ENCODE measurements around the gene LMO7. TPM values are rescaled to one million over a fixed set of nuclear protein-coding genes. Genes with fewer than 3 reads are reported as not detected.

The LMO7 gene
- total RNA-seq, 2 experiments from 2014 or later: 21.4 to 25.4 TPM

DNA sequence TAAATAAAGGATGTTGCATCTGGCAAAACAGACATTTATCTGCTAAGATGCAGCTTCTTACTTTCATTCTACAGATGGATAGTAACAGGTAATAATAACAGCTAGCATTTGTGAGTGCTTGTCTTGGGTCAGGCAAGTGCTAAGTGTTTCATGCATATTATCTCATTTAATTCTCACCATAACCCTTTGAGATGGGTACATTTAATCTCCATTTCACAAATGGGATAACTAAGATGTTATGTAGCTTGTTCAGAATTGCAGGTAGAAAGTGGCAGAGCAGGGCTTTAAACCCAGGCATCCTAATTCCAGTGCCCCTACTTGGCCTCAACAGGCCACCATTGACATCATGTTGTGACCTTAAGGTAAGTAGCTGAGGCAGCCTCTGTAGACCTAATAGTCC lies 69.8 kb downstream of the LMO7 start:
- POLR2A ChIA-PET: interaction anchor here (0.5 to 0.6 kb wide), 2 partner anchors 420 to 542 kb away, joined by 3 read pairs; no protein-coding TSS in a partner anchor
- Histone ChIP-seq H3K4me2 (ENCODE audit: low read length) (no peak overlapping the region), H2AFZ (ENCODE audit: low read length) (no peak overlapping the region), H3K4me3 (ENCODE audit: low read depth, low read length, poor library complexity, severe bottlenecking) (no peak overlapping the region), H3K9me3 (ENCODE audit: low read length) (no peaks in the 10 kb centered on the region), H3K27ac (ENCODE audit: low read depth, low read length, poor library complexity, severe bottlenecking) (no peak overlapping the region), H3K36me3 (ENCODE audit: insufficient read depth, low read length) (no peaks in the 10 kb centered on the region), H3K79me2 (ENCODE audit: insufficient read depth, low read depth, low read length) (no peaks in the 10 kb centered on the region), H4K20me1 (ENCODE audit: insufficient read depth, low read length) (no peaks in the 10 kb centered on the region), H3K4me1 (ENCODE audit: insufficient read depth, low read length, poor library complexity, severe bottlenecking) (no peaks in the 10 kb centered on the region), H3K9me2 (ENCODE audit: insufficient read depth, low read length) (no peaks in the 10 kb centered on the region)
- BruUV-seq (replicated peaks): no TSS peak
- intact Hi-C loops (cut with micrococcal nuclease; ENCODE audit: unreplicated experiment): no loop called here
- TF ChIP-seq, protein P1, sequence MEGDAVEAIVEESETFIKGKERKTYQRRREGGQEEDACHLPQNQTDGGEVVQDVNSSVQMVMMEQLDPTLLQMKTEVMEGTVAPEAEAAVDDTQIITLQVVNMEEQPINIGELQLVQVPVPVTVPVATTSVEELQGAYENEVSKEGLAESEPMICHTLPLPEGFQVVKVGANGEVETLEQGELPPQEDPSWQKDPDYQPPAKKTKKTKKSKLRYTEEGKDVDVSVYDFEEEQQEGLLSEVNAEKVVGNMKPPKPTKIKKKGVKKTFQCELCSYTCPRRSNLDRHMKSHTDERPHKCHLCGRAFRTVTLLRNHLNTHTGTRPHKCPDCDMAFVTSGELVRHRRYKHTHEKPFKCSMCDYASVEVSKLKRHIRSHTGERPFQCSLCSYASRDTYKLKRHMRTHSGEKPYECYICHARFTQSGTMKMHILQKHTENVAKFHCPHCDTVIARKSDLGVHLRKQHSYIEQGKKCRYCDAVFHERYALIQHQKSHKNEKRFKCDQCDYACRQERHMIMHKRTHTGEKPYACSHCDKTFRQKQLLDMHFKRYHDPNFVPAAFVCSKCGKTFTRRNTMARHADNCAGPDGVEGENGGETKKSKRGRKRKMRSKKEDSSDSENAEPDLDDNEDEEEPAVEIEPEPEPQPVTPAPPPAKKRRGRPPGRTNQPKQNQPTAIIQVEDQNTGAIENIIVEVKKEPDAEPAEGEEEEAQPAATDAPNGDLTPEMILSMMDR (conservative IDR thresholded peaks at IDR 0.05; ENCODE audit: low read length): no peak
- TF ChIP-seq EZH2phosphoT487 (IDR thresholded peaks at IDR 0.05; ENCODE audit: borderline replicate concordance, low read depth, low read length): no peak
- no peak for DNase-seq (ENCODE audit: low spot score)
- CTCF ChIA-PET (ENCODE audit: unreplicated experiment): no interaction called here

DNA sequence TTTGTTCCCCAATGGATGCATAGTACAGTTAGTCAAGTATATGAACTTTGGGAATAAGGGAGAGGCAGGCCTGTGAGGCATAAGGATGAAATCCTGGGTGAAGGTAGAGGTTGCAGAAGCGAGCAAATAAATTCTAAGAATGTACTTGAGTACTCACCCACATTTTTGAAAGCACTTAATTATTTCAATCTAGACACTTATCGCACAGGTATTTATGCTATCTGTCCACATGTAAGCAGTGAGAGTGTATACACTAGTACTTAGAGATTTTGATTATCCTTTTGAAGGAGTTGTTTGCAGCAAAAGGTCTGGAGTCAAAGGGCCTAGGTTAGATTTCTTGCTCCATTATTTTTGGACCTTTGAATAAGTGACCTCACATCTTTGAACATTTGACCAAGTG lies 77.7 kb downstream of the LMO7 start:
- DNase-seq (ENCODE audit: low spot score): no peak
- no peak overlapping the region for H3K4me3 ChIP-seq (ENCODE audit: low read depth, low read length, poor library complexity, severe bottlenecking)
- ChIA-PET CTCF (ENCODE audit: unreplicated experiment) (no interaction called here), POLR2A (interaction anchor here (0.7 kb wide), 1 partner anchor 62 kb away, joined by 3 read pairs; no protein-coding TSS in a partner anchor)
- no peaks in the 10 kb centered on the region for H3K9me2 ChIP-seq (ENCODE audit: insufficient read depth, low read length)
- no peak overlapping the region for H3K27ac ChIP-seq (ENCODE audit: low read depth, low read length, poor library complexity, severe bottlenecking)
- H2AFZ ChIP-seq (ENCODE audit: low read length): no peak overlapping the region
- no peaks in the 10 kb centered on the region; the same call in 1 of the 2 replicates for H3K79me2 ChIP-seq (ENCODE audit: insufficient read depth, low read depth, low read length)
- intact Hi-C loops (cut with micrococcal nuclease; ENCODE audit: unreplicated experiment): no loop called here
- BruUV-seq (replicated peaks): no TSS peak
- no peak for TF ChIP-seq EZH2phosphoT487 (IDR thresholded peaks at IDR 0.05; ENCODE audit: borderline replicate concordance, low read depth, low read length)
- TF ChIP-seq, protein P1 (conservative IDR thresholded peaks at IDR 0.05; ENCODE audit: low read length): no peak
- H3K4me1 ChIP-seq (ENCODE audit: insufficient read depth, low read length, poor library complexity, severe bottlenecking): no peaks in the 10 kb centered on the region
- no peaks in the 10 kb centered on the region for H4K20me1 ChIP-seq (ENCODE audit: insufficient read depth, low read length)
- no peak overlapping the region for H3K4me2 ChIP-seq (ENCODE audit: low read length)
- H3K36me3 ChIP-seq (ENCODE audit: insufficient read depth, low read length): no peaks in the 10 kb centered on the region
- no peaks in the 10 kb centered on the region for H3K9me3 ChIP-seq (ENCODE audit: low read length)

DNA sequence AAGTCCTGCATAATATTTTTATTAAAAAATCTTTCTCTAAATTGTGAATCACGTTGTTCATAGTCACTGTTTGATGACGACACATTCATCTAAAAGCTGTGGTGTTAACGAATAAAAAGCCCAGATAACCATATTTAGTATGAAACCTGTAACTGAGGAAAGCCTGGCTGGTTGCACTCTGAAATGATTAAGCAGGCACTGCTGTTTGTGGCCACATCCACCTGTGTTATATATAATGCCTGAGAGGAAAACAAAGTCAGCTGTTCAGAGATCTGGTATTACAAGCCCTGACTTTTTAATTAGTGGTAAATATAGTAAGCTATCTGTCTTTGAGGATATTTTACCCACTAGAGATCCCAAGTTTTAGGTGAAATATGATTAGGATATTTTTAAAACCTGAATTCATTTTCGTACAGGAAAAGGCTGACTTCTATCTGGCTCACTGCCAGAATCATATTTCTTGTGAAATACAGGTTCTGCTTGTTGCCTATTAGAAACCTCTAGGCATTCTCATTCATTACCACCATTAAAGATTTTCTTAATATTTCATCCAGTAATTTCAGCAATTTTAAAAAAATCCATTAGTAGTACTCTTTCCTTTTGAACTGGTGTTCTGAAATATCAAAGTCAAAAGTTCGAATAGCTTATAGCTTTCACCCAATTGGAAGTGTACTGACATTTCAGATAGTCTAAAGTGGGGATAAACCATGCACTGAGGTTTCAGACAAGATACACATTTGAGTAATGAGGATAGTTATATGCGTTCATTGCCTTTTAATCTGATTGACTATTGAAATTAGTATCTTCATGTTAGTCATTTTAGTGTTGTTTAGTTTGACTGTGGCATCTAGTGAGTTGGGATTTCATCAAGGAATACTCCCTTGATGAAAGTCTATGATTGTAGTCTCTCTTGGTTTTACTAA lies 79.7 kb downstream of the LMO7 start:
- H3K4me2 ChIP-seq (ENCODE audit: low read length): no peak overlapping the region; the same call in 1 of the 2 replicates
- no peak overlapping the region for H3K4me3 ChIP-seq (ENCODE audit: low read depth, low read length, poor library complexity, severe bottlenecking)
- H3K9me3 ChIP-seq (ENCODE audit: low read length): no peaks in the 10 kb centered on the region
- intact Hi-C loops (cut with micrococcal nuclease; ENCODE audit: unreplicated experiment): no loop called here
- no peaks in the 10 kb centered on the region for H3K9me2 ChIP-seq (ENCODE audit: insufficient read depth, low read length)
- no peaks in the 10 kb centered on the region for H3K4me1 ChIP-seq (ENCODE audit: insufficient read depth, low read length, poor library complexity, severe bottlenecking)
- H2AFZ ChIP-seq (ENCODE audit: low read length): no peak overlapping the region
- no peaks in the 10 kb centered on the region for H3K36me3 ChIP-seq (ENCODE audit: insufficient read depth, low read length)
- TF ChIP-seq, protein P1 (conservative IDR thresholded peaks at IDR 0.05; ENCODE audit: low read length): no peak
- POLR2A ChIA-PET: interaction anchor here (0.7 to 1.8 kb wide), 6 partner anchors 9 to 730 kb away, joined by 3 to 8 read pairs (median 3); no protein-coding TSS in a partner anchor
- BruUV-seq (replicated peaks): no TSS peak
- H3K79me2 ChIP-seq (ENCODE audit: insufficient read depth, low read depth, low read length): no peaks in the 10 kb centered on the region; the same call in 1 of the 2 replicates
- CTCF ChIA-PET (ENCODE audit: unreplicated experiment): no interaction called here
- no peaks in the 10 kb centered on the region for H4K20me1 ChIP-seq (ENCODE audit: insufficient read depth, low read length)
- DNase-seq (ENCODE audit: low spot score): no peak
- H3K27ac ChIP-seq (ENCODE audit: low read depth, low read length, poor library complexity, severe bottlenecking): no peak overlapping the region

Data from OCI-LY7 (cell line).